ENCODE results near the gene KLF6.

- no peak for TF ChIP-seq SMAD4 (CRISPR knock-in tag; IDR thresholded peaks at IDR 0.05)
- no peak for TF ChIP-seq CTCF (IDR thresholded peaks at IDR 0.05)
- TF ChIP-seq CREB1 (CRISPR knock-in tag; IDR thresholded peaks at IDR 0.05): no peak
- TF ChIP-seq ZNF512 (CRISPR knock-in tag; IDR thresholded peaks at IDR 0.05; ENCODE audit: borderline replicate concordance): no peak
- TF ChIP-seq ZNF423 (CRISPR knock-in tag; IDR thresholded peaks at IDR 0.05): no peak
- TF ChIP-seq NFYB (CRISPR knock-in tag; conservative IDR thresholded peaks at IDR 0.05; ENCODE audit: low read depth): no peak
- no peak for TF ChIP-seq MAX (CRISPR knock-in tag; IDR thresholded peaks at IDR 0.05)
- no peak for TF ChIP-seq JUN (CRISPR knock-in tag; IDR thresholded peaks at IDR 0.05)
- TF ChIP-seq SP1 (CRISPR knock-in tag; conservative IDR thresholded peaks at IDR 0.05): no peak
- TF ChIP-seq ARID4B (CRISPR knock-in tag; IDR thresholded peaks at IDR 0.05; ENCODE audit: borderline replicate concordance): no peak
These were observed 11.5 kb downstream of the KLF6 start for GRCh38 chr10:3773460-3774017.
